COLO829 (cell line): Measurements from ENCODE around the gene MGLL.
A peak's percentile ranks its signal among the peaks of the same experiment; 100 is the strongest.

Source experiments
- DNase-seq: peaks from one replicate; pipeline ENCODE4 v3.0.0; 2012; ENCODE audit warnings: low spot score

Gene MGLL

GRCh38 chr3:127835993-127836882 is 13.9 kb upstream of the MGLL start:
- no peak for DNase-seq

GRCh38 chr3:127834771-127835170 is 12.5 kb upstream of the MGLL start:
- DNase-seq, result no peak

- DNase-seq, result no peak
Observed at GRCh38 chr3:127833281-127834032, 11.1 kb upstream of the MGLL start.

- peak; percentile 65 for DNase-seq
Observed at GRCh38 chr3:127831723-127832172, 9.4 kb upstream of the MGLL start.

GRCh38 chr3:127829537-127829936 is 7.2 kb upstream of the MGLL start:
- no peak for DNase-seq

GRCh38 chr3:127827808-127828207 is 5.5 kb upstream of the MGLL start:
- no peak for DNase-seq

GRCh38 chr3:127825756-127826155 is 3.4 kb upstream of the MGLL start:
- no peak for DNase-seq

GRCh38 chr3:127824151-127824825 is 2.0 kb upstream of the MGLL start:
- no peak for DNase-seq

- no peak for DNase-seq
Observed at GRCh38 chr3:127823426-127823857, 1.1 kb upstream of the MGLL start.

- no peak for DNase-seq
Observed at GRCh38 chr3:127822682-127823425, 539 bp upstream of the MGLL start.

- no peak for DNase-seq
Observed at GRCh38 chr3:127821394-127821793, 921 bp downstream of the MGLL start.

GRCh38 chr3:127820826-127821313 is 1.4 kb downstream of the MGLL start:
- DNase-seq, result no peak

- DNase-seq, result no peak
Observed at GRCh38 chr3:127820221-127820825, 2.0 kb downstream of the MGLL start.

- DNase-seq, result no peak
Observed at GRCh38 chr3:127819656-127820055, 2.7 kb downstream of the MGLL start.

- no peak for DNase-seq
Observed at GRCh38 chr3:127819086-127819485, 3.2 kb downstream of the MGLL start.

- DNase-seq, result no peak
Observed at GRCh38 chr3:127817406-127817841, 4.9 kb downstream of the MGLL start.

GRCh38 chr3:127816783-127817405 is 5.4 kb downstream of the MGLL start:
- no peak for DNase-seq

- DNase-seq, result no peak
Observed at GRCh38 chr3:127815641-127816605, 6.4 kb downstream of the MGLL start.

- no peak for DNase-seq
Observed at GRCh38 chr3:127815001-127815400, 7.3 kb downstream of the MGLL start.
